ENCODE measurements around the gene MED26.
"Not testable (repeated sequence)": the region's sequence is repeated elsewhere in the genome, so short reads cannot be mapped to it uniquely, and the experiment has no call there.

The MED26 gene

DNA sequence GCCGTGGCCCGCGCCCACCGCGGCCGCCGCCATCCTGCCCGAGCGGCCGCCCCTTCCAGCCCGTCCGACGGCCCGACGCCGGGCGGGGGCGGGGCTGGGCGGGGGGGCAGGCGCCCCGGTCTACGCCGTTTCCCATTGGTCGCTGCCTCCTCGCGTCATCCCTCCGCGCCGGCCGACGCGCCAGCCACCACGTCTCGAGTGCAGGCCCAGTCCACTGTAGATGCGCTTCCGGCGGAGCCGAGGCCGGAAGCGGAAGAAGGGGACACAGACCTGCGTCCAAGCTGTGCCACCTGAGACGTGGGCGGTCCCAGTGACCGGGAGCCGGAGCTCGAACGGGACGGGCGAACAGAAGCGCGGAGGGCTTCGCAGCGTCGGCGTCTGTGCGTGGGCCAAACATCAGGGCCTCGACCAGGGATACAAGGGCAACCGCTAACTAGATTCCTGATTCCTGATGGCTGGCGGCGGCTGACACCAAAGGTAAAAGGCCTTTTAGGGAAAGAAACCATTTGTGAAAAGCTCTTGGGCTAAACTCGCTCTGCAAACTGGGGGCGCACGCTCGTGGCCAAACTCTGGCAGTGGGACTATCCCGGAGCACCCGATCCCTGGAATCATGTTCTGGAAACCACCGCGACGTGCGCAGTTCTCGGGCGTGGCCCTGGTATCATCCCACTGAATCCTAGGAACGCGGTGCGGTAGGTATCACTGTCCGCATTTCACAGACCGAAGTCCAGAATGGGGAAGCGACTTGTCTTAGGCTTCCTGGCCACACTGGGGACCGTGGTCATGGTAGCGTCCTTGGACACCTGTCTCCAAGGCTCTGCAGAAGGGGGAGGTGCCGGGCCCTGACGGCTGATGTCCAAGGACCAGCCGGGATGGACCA is 55.4 kb downstream of the MED26 start, which contains the start of gene SLC35E1:
SLC35E1 (minus strand) TSS at position 84 of the 880 bp plus-strand sequence; CDS start at position 33, 51 bp downstream.
- DNase-seq: peak; percentile 90

DNA sequence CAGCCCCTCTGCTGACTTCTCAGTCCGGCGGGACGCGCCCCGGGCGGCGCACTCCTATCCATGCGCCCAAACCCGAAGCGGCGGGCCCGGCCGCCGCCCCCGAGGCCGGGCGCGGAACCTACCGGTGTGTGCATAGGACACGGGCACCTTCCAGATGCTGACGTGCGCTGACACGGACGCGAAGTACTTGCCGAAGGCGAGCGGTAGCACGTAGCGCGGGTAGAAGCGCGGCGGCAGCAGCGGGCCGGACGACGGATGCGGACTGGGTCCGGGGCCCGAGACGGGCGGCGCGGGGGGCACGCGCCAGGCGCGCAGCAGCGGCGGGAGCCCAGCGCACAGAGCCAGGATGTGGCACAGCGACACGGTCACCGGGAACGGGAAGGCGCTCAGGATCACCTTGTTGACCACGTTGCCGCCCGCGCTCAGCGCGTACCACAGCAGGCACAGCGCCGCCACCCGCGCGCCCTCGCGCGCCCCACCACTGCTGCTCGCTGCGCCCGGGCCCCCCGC is 56.1 kb downstream of the MED26 start:
- DNase-seq: peak; percentile 47

DNA sequence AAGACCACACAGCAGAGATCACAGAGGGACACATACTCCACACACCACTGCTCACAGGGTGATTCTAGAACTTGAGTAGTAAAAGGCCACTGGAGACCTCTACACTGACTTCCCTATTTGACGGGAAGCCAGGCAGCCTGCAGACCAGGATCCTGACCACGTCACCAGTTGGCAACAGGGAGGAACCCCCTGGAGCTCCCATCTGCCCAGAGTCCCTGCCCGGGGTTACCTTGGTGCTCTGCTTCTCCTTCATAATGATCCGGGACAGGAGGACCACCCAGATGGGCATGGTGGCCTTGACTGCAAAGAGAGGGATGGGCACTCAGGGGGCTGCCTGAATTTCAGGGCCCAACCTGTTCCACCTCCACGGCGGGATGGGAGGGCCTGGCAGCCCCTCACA is 56.7 kb downstream of the MED26 start:
- DNase-seq: no peak

DNA sequence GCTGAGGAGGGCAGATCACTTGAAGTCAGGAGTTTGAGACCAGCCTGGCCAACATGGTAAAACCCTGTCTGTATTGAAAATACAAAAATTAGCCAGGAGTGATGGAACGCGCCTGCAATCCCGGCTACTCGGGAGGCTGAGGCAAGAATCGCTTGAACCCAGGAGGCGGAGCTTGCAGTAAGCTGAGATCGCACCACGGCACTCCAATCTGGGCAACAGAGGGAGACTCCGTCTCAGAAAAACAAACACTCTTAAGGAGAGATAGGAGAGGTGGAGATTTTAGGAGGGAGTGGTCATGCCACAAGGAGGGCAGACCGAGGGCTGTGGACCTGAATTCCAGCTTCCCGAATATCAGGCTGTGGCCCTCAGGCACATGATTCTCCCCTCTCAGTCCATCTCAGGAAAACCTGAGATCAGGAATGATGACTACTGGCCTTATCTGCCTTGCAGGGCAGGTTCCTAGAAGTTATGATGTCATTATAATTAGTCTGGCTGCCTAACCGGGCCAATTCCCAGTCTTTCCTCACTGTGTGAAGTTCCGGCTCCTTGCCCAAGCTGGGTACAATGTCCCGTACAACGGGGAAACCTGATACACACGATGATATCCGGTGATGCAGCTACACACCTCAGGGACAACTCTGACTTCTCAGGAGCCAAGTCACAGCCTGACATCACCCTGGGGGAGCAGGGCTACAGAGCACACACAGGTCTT is 58.2 kb downstream of the MED26 start:
- no peak for DNase-seq

DNA sequence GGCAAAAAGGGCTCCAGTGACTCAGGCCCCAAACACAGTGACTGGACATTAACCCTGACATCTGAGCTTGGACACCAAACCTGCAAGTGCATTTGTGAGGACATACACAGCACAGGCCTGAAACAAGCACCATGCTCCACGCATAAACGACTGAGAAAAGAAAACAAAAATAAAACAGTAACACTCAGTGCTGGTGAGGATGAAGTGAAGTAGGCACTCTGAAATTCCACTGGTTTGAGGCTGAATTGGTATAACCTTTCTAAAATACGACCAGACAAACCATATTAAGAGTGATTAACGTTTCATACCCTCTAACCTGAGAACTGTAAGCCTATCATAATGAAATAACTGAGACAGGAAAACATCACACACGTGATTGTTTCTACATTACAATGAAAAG is 61.3 kb downstream of the MED26 start:
- DNase-seq: no peak

DNA sequence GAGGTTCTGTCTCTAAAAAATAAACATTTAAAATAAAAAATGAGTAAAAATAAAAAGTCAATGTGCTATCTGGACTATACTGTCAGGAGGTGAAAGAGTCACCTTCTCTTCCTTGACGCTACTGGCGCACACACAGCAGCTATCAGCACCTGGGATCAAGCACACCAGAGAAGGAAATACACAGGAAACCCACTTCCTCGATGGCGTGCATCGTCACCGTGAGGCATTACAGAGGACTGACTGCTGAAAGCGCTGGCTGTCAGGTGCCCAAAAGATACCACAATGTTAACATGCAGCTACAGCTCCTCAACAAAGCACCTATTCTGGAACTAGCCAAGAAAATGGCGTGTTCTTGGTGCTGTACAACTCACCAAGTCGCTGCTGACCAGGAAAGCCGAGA is 61.8 kb downstream of the MED26 start:
- DNase-seq: peak; percentile 42

DNA sequence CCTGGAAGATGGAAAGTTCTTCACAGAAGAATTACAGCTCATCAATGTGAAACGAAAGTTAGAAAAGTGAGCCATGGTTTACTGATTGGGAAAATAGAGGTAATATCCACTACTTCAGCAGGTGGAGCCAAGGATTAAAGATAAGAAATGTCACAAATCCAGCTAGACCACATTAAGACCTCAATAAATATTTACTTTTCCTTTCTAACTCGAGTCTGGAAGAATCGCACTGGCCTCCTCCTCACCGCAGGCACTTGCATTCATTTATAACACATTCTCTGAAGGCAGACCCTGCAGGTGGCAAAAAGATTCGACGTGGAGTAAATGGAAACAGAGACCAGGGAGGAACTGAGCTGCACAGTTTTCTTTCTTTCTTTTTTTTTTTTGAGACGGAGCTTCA is 63.2 kb downstream of the MED26 start:
- no peak for DNase-seq

DNA sequence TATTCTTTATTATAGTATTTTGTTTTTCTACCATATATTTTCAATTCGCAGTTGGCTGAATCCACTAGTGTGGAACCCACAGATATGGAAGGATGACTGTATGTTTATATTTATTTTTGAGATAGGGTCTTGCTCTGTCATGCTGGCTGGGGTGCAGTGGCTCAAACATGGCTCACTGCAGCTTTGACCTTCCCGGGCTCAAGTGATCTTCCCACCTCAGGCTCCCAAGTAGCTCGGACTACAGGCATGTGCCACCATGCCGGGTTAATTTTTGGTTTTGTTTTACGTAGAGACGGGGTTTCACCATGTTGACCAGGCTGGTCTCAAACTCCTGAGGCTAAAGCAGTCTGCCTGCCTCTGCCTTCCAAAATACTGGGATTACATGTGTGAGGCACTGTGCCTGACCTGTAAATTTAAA is 65.4 kb downstream of the MED26 start:
- no peak for DNase-seq

DNA sequence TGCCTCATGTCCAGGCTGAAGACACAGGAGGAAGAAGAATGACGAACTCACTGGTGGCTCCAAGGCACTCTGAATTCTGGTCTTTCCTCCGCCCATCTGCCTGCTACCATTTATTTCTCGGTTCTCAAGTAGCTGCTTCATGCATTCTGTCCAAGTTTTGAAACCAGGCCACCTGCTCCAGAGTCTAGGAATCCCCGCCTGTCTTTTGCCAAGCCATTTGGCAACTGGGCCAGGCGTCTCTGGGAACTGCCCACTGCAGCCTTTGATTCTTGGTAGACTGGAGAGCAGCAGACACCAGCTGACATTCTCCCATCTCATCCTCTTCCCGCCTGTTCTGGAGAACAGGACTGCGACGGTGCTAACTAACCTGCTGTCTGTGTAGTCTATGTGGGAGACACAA is 66.6 kb downstream of the MED26 start:
- DNase-seq: no peak

DNA sequence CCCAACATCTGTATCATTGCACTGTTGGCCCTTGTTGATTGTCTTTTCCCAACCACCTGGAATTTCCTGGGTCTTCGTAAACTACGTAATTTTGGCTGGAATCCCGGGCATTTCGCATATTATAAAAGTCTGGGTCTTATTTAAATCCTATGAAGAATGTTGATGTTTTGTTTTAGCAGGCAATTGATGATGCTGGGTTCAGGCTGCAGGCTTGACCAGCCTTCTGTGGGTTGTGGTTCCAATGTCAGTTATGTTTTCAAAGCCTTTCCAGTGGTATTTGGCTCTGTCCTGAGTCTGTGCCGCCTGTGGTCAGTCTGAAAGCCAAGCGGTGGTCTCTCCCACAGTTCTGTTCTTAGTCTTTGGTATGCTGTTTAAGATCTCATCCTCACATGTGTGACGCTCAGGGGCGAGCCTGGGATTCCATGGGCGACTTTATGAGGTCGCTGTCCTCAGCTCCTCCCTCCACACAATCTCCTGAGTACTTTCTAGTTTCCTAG is 68.2 kb downstream of the MED26 start:
- no peak for DNase-seq

DNA sequence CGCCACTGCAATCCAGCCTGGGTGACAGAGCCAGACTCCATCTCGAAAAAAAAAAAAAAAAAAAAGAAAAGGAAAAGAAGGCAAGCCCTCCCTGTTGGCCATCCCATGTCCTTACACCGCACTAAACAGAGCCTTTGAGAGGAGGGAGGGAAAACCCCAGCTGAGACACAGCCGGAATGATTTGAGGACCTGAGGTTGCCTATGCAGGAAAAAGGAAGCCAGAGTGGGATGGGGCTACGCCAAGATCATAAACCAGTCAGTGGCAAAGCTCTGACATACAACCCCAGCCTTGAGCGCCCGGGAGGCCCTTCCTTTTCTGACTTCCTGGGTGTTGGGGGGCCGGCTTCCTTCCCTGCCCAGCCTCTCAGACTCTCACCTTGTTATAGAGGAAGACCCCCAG is 73.2 kb downstream of the MED26 start:
- DNase-seq: no peak

DNA sequence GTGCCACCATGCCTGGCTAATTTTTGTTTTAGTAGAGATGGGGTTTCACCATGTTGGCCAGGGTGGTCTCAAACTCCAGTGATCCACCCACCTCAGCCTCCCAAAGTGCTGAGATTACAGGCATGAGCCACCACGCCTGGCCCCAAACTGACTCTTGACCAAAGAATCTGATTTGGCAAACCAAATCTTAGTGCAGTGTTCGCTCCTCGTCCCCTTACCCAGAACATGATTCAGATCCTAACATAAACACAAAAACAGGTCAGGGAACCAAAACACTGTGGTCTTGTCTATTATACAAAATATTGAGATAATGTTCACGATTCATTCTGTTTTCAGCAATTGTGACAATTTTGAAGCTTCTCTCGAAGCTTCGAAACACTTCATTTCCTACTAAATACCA is 76.1 kb downstream of the MED26 start:
- DNase-seq: not testable (repeated sequence)

DNA sequence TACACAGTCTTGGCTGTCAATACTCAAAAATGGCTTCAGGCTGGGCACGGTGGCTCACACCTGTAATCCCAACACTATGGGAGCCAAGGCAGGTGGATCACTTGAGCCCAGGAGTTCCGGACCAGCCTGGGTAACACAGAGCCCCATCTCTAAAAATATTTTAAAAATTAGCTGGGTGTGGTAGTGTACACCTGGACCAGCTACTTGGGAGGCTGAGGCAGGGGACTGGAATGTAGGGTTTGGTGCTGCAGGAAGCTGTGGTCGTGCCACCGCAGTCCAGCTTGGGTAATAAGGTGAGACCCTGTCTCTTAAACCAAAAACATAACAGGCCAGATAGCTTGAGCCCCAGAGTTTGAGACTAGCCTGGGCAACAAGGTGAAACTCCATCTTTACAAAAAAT is 79.0 kb downstream of the MED26 start:
- DNase-seq: no peak

DNA sequence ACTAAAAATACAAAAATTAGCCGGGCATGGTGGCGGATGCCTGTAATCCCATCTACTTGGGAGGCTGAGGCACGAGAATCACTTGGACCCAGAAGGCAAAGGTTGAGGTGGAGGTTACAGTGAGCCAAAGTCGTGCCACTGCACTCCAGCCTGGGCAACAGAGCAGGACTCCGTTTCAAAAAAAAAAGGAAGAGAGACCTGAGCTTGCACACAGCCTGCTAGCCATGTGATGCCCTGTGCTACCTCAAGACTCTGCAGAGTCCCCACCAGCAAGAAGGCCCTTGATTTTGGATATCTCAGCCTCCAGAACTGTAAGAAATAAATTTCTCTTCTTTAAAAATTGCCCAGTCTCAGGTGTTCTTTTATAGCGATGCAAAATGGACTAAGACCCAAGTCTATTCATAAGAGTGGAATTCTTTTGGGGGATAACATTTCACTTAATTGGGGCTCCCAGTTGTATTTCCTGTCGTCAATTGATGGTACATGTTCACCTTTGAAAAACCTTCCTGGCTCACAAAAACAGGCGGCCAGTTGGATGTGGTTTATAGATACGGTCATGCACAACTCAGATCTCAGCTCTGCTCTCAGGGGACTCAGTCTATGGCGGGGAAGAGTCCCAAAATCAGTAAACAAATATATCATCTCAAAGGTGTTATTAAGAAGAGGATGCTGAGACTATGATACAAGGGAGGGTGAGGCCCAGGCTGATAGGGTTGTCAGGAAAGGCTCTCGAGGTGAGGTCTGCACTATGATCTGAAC is 83.4 kb downstream of the MED26 start:
- DNase-seq: no peak

DNA sequence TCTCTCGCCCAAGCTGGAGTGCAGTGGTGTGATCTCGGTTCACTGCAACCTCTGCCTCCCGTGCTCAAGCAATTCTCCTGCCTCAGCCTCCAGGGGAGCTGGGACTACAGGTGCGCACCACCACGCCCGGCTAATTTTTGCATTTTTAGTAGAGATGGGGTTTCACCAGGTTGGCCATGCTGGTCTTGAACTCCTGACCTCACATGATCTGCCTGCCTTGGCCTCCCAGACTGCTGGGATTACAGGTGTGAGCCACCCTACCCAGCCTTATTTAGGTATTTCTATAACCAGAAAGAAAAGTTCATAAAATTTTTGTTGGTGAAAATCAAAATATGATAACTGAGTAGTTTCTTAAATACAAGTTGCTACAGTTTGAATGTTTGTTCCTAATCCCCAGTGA is 84.3 kb downstream of the MED26 start:
- DNase-seq: not testable (repeated sequence)

DNA sequence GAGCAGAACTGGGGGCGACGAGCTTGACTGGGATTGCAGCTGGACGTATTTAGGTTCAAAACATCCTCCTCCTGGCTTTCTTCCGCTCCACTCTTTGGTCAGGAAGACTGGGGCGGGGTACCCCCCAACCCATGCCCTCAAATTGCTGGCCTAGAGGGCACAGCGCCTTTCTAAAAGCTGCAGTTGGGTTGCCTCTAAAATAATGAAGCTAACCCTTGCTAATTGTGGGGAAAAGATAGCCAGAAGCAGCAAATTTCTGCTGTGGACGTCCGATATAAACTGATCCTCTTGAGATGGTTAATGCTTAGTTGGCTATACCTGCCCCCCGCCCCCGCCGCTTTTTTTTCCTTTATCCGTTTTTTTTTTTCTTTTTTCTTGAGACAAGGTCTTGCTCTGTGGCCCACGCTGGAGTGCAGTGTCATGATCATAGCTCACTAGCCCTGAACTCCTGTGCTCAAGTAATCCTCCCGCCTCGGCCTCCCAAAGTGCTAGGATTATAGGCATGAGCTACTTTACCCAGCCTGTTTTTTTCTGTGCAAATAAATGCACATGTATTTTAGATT is 85.0 kb downstream of the MED26 start:
- no peak for DNase-seq

DNA sequence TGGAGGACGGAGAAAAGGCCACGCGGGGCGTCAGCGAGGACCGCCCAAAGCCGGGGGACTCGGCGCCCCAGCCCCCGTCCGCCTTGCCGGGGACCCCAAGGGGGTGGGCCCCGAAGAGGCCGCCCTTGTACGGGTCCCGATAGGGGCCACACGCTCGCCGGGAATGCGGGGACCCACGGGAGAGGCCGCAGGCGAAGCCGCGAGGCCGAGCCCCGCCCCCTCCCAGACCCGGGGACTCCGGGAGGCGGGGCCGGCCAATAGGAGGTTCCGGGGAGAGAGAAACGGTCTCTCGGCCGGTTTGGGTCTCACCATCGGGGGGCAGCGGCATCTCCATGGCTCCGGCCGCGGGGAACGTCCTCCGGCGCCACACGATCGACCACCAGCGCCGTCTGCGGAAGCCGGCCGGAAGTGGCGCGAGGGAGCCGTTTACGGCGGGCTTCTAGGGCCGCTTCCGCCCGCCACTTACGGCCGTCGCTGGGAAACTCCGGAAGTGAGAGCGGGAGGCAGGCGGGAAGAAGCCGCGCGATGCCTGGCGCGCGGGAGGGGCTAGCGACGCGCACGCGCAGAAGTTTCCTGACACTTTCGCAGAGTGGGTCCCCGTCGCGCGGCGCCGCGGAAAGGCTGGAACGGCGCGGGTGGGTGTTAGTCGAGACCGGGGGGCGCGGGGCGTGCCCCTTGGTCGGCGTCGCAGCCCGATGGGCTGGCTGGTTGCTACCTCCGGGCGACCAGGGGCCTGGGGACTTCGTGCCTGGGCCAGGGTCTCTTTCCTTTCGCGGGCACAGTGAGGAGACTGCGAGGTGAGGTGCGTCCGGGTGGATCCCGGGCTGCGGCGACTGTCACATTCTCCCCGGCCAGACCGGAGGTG is 85.7 kb downstream of the MED26 start, which contains the start of gene CHERP:
CHERP (minus strand) TSS at position 393 of the 865 bp plus-strand sequence; CDS start at position 334, 59 bp downstream.
- peak; percentile 96 for DNase-seq

DNA sequence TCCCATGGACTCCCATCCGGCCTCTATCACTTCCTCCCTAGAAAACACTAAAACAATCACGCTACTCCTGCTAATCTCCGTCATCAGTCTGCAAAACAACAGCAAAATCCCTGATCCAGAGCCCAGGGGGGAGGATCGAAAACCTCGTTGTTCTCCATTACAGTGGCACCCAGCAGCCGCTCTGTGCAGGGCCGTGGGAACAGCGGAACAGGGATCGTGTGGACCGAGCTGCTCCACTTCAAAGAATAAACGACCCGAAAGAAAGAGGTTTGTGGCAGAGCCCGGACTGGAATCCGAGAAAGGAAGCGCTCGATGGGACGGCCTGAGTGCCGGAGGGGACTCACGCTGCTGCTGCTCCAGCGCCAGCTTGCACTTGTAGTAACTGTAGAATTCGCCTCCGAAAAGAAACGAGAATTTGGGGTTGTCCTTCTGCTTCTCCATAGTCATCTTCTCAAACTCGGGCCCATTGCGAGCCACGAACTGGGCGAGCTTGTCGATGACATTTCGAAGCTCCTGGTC is 86.4 kb downstream of the MED26 start:
- DNase-seq: no peak

DNA sequence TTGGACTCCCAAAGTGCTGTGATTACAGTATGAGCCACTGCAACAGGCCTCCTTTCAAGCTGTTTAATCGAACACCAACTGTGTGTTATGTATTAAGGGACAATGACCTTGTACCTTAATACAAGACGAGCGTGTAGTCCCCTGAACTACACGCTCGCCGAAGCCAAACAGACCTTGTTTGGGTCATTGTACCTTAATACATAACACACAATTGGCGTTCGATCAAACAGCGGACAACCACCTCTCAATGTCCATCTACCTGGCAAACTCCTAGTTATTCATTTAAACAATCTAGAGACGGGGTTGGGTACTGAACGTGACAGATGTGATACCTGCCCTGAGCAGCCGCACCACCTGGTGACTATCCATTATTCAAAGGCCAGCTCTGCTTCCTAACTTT is 87.1 kb downstream of the MED26 start:
- DNase-seq: no peak

DNA sequence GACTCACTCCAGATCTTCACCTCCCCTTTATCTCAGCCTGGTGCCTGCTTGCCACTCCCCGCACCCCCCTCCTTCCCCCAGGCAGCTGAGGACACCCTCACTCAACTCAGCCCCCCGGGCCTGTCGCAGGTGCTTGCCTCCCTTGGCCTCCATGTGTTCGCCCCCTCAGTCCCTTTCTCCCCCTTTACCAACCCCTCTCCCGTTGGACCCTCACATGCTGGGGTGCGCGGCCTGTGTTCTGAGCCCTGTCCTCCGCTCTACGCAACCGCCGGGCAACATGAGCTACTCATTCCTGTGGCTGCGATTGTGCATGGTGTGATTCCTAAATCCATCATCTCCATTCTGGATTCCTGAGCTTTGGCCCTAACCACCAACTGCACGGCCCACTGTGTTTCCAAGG is 90.9 kb downstream of the MED26 start:
- DNase-seq: no peak

DNA sequence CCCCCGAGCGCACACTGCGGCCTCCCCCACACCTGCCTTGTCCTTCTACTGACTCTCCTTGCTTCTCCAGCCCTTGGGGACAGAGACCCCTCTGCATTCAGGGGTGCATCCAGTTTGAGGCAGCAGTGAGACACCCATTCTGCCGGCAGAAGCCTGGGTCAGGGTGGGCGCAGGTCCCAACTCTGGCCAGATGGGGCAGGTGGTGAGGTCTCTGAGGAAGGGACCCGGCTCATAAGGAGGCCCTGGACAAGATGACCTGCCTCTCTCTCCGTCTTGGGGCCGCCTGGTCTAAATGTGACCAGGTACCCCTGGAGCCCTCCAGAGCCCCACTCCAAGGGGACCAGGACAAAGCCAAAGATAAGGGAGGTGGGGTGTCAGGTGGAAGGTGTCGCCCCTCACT is 91.9 kb downstream of the MED26 start:
- no peak for DNase-seq

All from activated naive CD4-positive, alpha-beta T cell treated with anti-CD3 and anti-CD28 coated beads, Interleukin-2, amount 50 U/mL, for 16 hours (primary cell).